ENCODE data around the gene USP47.

USP47 gene

GRCh38 chr11:11871991-11872401, 30.2 kb downstream of the USP47 start:
- no peak for DNase-seq

DNA sequence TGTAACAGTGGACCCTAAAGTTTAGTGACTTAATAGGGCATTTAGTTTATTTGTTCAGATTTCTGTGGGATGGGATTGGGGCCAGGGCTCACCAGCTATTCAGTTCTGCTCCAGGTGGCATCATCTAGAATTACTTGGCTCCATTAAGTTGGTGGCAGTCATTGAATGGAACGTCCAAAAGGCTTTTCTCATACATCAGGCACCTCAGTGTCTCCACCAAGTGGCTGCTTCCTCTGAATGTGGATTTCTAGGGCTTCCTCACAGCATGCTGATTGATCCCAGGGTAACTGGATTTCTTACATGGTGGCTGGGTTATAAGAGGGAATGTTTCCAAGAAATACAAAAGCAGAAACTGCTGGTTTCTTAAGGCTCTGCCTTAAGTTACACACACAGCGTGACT, 34.7 kb downstream of the USP47 start:
- no peak for DNase-seq

- DNase-seq = no peak
Observed at GRCh38 chr11:11880179-11880578, 38.4 kb downstream of the USP47 start.

DNA sequence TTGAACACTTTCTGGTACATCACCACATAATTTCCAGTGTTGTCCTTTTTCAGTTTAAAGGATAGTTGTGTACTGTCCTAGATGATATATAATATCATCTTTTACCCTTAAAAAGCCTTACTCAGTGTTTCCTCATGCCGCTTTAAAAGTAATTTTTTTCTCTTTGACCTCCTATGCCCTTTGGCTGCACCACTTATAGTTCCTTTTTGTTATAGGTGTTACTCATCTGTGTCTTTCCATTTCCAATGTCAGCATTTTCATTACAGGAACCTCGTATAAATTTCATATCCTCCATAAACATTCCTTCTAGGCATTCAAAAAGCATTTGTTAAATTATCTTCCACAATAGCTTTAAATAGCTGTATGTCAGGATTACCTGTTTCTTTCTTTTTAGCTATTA, 40.8 kb downstream of the USP47 start:
- no peak for DNase-seq

DNA sequence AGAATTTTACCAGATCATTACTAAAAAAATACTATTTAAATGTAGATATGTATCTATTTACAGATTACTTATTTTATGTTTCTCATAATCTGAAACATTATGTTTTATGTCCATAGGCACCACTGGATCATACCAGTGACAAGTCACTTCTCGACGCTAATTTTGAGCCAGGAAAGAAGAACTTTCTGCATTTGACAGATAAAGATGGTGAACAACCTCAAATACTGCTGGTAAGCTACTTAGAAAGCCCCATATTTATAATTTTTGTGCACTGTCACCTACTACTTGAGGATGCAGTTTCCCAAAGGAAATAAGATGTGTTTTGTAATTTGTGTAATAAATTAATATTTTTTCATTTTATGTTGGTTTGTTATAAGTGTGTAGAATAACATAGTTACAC, 42.6 kb downstream of the USP47 start:
- DNase-seq = no peak

DNA sequence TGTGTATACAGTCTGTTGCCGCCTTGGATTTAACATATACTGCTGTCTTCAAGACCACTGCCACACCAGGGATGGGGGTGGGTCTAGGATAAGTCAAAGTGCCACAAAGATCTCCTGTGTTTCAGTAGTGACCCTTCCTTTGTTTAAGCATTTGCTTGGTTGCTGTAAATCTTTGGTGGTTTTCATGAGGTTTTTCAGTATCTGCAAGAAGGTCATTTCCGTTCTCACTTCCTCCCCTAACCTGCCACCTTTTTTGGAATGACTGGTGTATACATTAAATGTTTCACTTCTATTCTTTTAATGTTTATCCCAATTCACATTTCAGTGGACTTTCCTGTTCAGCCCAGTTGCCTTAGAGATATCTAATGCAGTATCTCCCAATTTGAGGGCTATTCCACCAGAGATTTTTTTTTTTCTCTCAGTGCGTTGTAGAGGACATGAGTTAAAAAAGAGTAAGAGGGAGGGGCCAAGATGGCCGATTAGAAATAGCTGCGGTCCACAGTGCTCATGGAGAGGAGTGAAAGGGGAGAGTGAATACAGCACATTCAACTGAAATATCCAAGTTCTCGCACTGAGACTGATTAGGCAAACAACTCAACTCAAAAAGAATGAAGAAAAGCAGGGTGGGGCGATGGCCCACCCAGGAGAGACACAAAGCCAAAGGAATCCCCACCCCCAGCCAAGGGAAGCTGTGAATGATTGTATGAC, 43.2 kb downstream of the USP47 start:
- DNase-seq = no peak

- no peak for DNase-seq
Observed at GRCh38 chr11:11894486-11894885, 52.7 kb downstream of the USP47 start.

GRCh38 chr11:11895672-11896071, 53.9 kb downstream of the USP47 start:
- no peak for DNase-seq

- no peak for DNase-seq
Observed at GRCh38 chr11:11898648-11899047, 56.9 kb downstream of the USP47 start.

- DNase-seq = no peak
Observed at GRCh38 chr11:11899401-11899800, 57.6 kb downstream of the USP47 start.

- DNase-seq = no peak
Observed at GRCh38 chr11:11901929-11902328, 60.2 kb downstream of the USP47 start.

- DNase-seq = no peak
Observed at GRCh38 chr11:11909727-11910126, 68.0 kb downstream of the USP47 start.

DNA sequence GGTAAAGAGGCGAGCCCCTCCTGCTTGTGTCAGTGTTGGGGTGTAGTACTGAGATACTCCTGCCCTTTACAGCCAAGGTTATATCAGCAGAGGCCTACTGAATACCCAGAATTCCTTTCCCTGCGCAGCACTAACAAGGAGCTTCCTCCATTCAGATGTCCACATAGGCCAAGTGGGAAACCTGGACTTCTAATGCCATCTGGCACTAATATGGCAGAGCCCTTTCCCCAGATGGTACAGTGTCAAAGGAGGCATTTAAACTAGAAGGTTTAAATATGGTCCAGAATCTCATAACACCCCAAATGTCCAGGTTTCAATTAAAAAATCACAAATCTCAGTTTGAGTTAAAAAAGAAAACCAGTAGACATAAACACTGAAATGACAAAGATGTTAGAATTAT, 68.8 kb downstream of the USP47 start:
- no peak for DNase-seq

- DNase-seq = no peak
Observed at GRCh38 chr11:11913395-11913794, 71.6 kb downstream of the USP47 start.

- no peak for DNase-seq
Observed at GRCh38 chr11:11915625-11916024, 73.9 kb downstream of the USP47 start.

- DNase-seq = no peak
Observed at GRCh38 chr11:11916981-11917399, 75.2 kb downstream of the USP47 start.

DNA sequence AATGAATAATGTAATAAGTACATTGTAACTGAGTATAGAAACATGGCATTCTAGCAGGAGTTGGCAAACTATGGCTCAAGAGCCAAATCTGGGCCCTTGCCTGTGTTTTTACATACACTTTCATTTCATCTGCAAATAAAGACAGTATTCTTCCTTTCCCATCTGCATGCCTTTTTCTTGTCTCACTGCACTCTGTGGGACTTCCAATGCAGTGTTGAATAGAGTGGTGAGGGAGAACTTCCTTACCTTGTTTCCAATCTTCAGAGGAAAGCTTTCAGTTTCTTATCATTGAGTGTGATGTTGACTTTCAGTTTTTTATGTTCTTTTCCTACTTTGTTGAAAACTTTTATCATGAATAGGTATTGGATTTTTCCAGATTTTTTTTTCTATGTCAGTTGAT, 82.1 kb downstream of the USP47 start:
- no peak for DNase-seq

DNA sequence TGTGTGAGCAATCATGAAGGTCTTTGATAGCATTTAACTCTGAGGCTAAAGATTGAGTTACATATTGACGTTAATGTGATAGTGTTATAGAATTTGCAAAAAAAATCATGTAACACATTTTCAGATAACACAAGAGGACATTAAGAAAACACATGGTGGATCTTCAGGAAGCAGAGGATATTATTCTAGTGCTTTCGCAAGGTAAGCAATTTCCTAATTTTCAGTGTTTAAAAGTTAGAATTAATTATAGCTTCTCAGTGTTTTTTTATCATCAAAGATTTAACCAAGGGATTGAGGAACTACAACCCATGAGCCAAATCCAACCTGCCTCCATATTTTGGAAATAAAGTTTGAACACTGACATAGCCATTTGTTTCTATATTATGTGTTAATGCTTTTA, 88.1 kb downstream of the USP47 start:
- DNase-seq = no peak

- DNase-seq = peak; percentile 16
Observed at GRCh38 chr11:11931461-11932055, 89.8 kb downstream of the USP47 start.

GRCh38 chr11:11935536-11935935, 93.8 kb downstream of the USP47 start:
- no peak for DNase-seq

GRCh38 chr11:11937433-11937832, 95.7 kb downstream of the USP47 start:
- no peak for DNase-seq

DNA sequence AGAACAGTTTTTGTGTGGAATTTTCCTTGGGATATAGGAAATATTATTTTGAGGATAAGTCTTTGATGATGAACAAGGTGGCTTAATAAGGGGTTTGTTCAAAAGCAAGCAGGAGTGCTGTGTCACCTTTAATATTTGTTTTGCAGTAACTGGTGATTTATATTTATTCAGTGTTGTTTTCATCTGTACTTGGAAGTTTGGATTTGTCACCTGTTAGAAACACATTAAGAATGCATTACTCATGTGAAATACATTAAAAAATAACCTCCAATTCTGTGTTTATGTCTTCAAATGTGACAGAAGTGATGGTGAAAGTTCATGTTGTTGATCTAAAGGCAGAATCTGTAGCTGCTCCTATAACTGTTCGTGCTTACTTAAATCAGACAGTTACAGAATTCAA, 96.2 kb downstream of the USP47 start:
- no peak for DNase-seq

- DNase-seq = no peak
Observed at GRCh38 chr11:11940551-11940950, 98.8 kb downstream of the USP47 start.

DNA sequence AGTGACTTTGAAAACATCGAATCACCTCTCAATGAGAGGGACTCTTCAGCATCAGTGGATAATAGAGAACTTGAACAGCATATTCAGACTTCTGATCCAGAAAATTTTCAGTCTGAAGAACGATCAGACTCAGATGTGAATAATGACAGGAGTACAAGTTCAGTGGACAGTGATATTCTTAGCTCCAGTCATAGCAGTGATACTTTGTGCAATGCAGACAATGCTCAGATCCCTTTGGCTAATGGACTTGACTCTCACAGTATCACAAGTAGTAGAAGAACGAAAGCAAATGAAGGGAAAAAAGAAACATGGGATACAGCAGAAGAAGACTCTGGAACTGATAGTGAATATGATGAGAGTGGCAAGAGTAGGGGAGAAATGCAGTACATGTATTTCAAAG, 100.9 kb downstream of the USP47 start:
- DNase-seq = no peak

DNA sequence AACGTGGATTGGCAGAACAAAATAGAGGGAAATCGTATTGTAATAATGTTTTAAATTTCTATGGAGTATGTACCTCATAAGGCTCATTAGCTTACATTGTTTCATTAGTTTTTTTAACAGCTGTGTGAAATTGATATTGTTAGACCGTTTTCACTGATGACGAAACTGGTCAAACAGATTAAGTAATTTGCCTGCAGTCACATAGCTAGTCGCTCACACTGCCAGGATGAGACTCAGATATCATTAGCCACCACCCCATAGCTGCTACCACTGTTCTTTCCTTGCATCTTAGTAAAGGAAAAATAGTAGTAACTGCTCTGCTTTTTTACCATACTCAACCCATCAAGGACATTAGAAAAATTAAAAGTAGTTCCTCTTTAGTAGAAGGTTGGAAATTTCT, 102.7 kb downstream of the USP47 start:
- DNase-seq = no peak
